Mesenchymal stem cell (in vitro differentiated cells and primary cell): ENCODE data around the gene FAM131A.

Experiments used
- DNase-seq: peaks from one replicate; pipeline ENCODE4 v3.0.0-alpha.2; 2013
- H2AFZ ChIP-seq: one replicate; pipeline ENCODE4 v1.6.1; 2013; ENCODE audit warnings: low read depth, mild to moderate bottlenecking, control low read depth, inconsistent platforms, low read length, moderate library complexity
- H2AK5ac ChIP-seq: 2 replicates; pipeline ENCODE4 v1.6.1; 2013; ENCODE audit warnings: low read length, moderate library complexity, mild to moderate bottlenecking, inconsistent platforms; ENCODE audit not compliant: severe bottlenecking
- H2BK120ac ChIP-seq: one replicate; pipeline ENCODE4 v1.6.1; 2013; ENCODE audit warnings: low read depth, mild to moderate bottlenecking, inconsistent platforms, low read length, moderate library complexity
- H2BK12ac ChIP-seq, 2 experiments: one replicate each; pipeline ENCODE4 v1.6.1; 2013; ENCODE audit warnings: inconsistent platforms in 2 of 2, low read length in 2 of 2, mild to moderate bottlenecking in 2 of 2, moderate library complexity in 2 of 2, control low read depth in 1 of 2
- H2BK15ac ChIP-seq: one replicate; pipeline ENCODE4 v1.6.1; 2013; ENCODE audit warnings: mild to moderate bottlenecking, low read depth, inconsistent platforms; ENCODE audit not compliant: poor library complexity, severe bottlenecking
- H2BK5ac ChIP-seq: 2 replicates; pipeline ENCODE4 v1.6.1; 2013; ENCODE audit warnings: low read depth, mild to moderate bottlenecking, low read length, control low read depth, inconsistent platforms; ENCODE audit not compliant: poor library complexity, severe bottlenecking
- H3K14ac ChIP-seq, 2 experiments: one replicate each; pipeline ENCODE4 v1.6.1; 2013; ENCODE audit warnings: inconsistent platforms in 2 of 2, low read length in 2 of 2, control low read depth in 1 of 2, mild to moderate bottlenecking in 1 of 2, moderate library complexity in 1 of 2
- H3K18ac ChIP-seq, 2 experiments: one replicate each; pipeline ENCODE4 v1.6.1; 2013; ENCODE audit warnings: inconsistent platforms in 2 of 2, low read length in 2 of 2, control low read depth in 1 of 2, low read depth in 1 of 2, mild to moderate bottlenecking in 1 of 2
- H3K23ac ChIP-seq, 2 experiments: one replicate each; pipeline ENCODE4 v1.6.1; 2013; ENCODE audit warnings: inconsistent platforms in 2 of 2, low read length in 2 of 2, mild to moderate bottlenecking in 2 of 2, moderate library complexity in 2 of 2, control low read depth in 1 of 2
- H3K27ac ChIP-seq: 2 replicates; pipeline ENCODE4 v1.5.1; 2013; ENCODE audit warnings: mild to moderate bottlenecking, moderate library complexity, low read length, control low read depth, inconsistent platforms; ENCODE audit not compliant: poor library complexity, severe bottlenecking
- H3K27me3 ChIP-seq, 2 experiments: 2 replicates each; pipeline versions ENCODE4 v1.6.1 to v1.7.0; 2013; ENCODE audit warnings: low read length in 2 of 2, mild to moderate bottlenecking in 2 of 2, moderate library complexity in 2 of 2, control low read depth in 1 of 2, inconsistent platforms in 1 of 2; ENCODE audit not compliant: control insufficient read depth in 1 of 2, insufficient read depth in 1 of 2
- H3K36me3 ChIP-seq, 2 experiments: 2 replicates each; pipeline versions ENCODE4 v1.6.1 to v1.7.0; 2013; ENCODE audit warnings: low read length in 2 of 2, control low read depth in 1 of 2, inconsistent platforms in 1 of 2, low read depth in 1 of 2, mild to moderate bottlenecking in 1 of 2; ENCODE audit not compliant: insufficient read depth in 2 of 2, control insufficient read depth in 1 of 2
- H3K4ac ChIP-seq, 2 experiments: one replicate each; pipeline ENCODE4 v1.6.1; 2013; ENCODE audit warnings: inconsistent platforms in 2 of 2, low read length in 2 of 2, mild to moderate bottlenecking in 2 of 2, moderate library complexity in 2 of 2, control low read depth in 1 of 2, low read depth in 1 of 2
- H3K4me1 ChIP-seq: 2 replicates; pipeline ENCODE4 v1.6.1; 2013; ENCODE audit warnings: low read depth, low read length, control low read depth; ENCODE audit not compliant: control insufficient read depth, insufficient read depth
- H3K4me2 ChIP-seq: 2 replicates; pipeline ENCODE4 v1.6.1; 2013; ENCODE audit warnings: low read length, mild to moderate bottlenecking, inconsistent platforms; ENCODE audit not compliant: poor library complexity, severe bottlenecking
- H3K4me3 ChIP-seq, 2 experiments: 2 replicates each; pipeline versions ENCODE4 v1.5.1 to v1.7.0; 2013; ENCODE audit warnings: low read length in 2 of 2, mild to moderate bottlenecking in 2 of 2, control low read depth in 1 of 2, low read depth in 1 of 2; ENCODE audit not compliant: insufficient read depth in 1 of 2
- H3K79me1 ChIP-seq: replicated peaks from 2 replicates; pipeline ENCODE4 v1.6.1; 2013; ENCODE audit warnings: mild to moderate bottlenecking, control low read depth, low read length, inconsistent platforms; ENCODE audit not compliant: poor library complexity, severe bottlenecking
- H3K9ac ChIP-seq: 2 replicates; pipeline ENCODE4 v1.7.0; 2013; ENCODE audit warnings: mild to moderate bottlenecking, low read length, moderate library complexity
- H3K9me3 ChIP-seq: 2 replicates; pipeline ENCODE4 v1.7.0; 2013; ENCODE audit warnings: mild to moderate bottlenecking, low read length; ENCODE audit not compliant: control insufficient read depth
- H4K8ac ChIP-seq: one replicate; pipeline ENCODE4 v1.6.1; 2013; ENCODE audit warnings: inconsistent platforms, mild to moderate bottlenecking, low read length, moderate library complexity
- H4K91ac ChIP-seq: one replicate; pipeline ENCODE4 v1.6.1; 2013; ENCODE audit warnings: mild to moderate bottlenecking, low read length, inconsistent platforms
- WGBS: methylation state at CpG from one replicate; pipeline ENCODE4 v1.1.7; 2013; ENCODE audit warnings: mixed read lengths; 5-methylcytosine and 5-hydroxymethylcytosine counted together

FAM131A gene

GRCh38 chr3:184291738-184292445, 45.5 kb upstream of the FAM131A start:
- H2BK15ac ChIP-seq, result no peak overlapping the region
- WGBS, result 88% methylated on average over 20 of the region's 21 CpGs

GRCh38 chr3:184295771-184296170, 41.6 kb upstream of the FAM131A start:
- no peak overlapping the region for H3K4me3 ChIP-seq
- no peak overlapping the region for H3K23ac ChIP-seq
- H2AFZ ChIP-seq, result no peak overlapping the region
- no peak overlapping the region for H2BK5ac ChIP-seq
- no peak overlapping the region for H2AK5ac ChIP-seq
- no peaks in the 10 kb centered on the region for H3K79me1 ChIP-seq
- H3K36me3 ChIP-seq, result peaks cover 0 to 8% of the 10 kb centered on the region in 2 experiments
- no peak overlapping the region for H3K27ac ChIP-seq
- no peak overlapping the region for H4K8ac ChIP-seq
- H4K91ac ChIP-seq, result no peak overlapping the region
- no peaks in the 10 kb centered on the region for H3K9me3 ChIP-seq
- 74% methylated on average over 3 of the region's 3 CpGs for WGBS
- H2BK120ac ChIP-seq, result no peak overlapping the region
- no peak overlapping the region for H3K14ac ChIP-seq
- H2BK15ac ChIP-seq, result no peak overlapping the region
- no peak overlapping the region for H3K9ac ChIP-seq
- no peaks in the 10 kb centered on the region for H3K4me1 ChIP-seq
- DNase-seq, result no peak
- no peak overlapping the region for H3K4me2 ChIP-seq
- peaks cover 10 to 12% of the 10 kb centered on the region in 2 experiments for H3K27me3 ChIP-seq
- no peak overlapping the region for H2BK12ac ChIP-seq
- H3K4ac ChIP-seq, result no peak overlapping the region
- H3K18ac ChIP-seq, result no peak overlapping the region

More at GRCh38 chr3:184291738-184292445, 45.5 kb upstream of the FAM131A start:
- Histone ChIP-seq H3K27ac (no peak overlapping the region), H4K8ac (no peak overlapping the region), H2BK12ac (no peak overlapping the region), H3K79me1 (no peaks in the 10 kb centered on the region), H3K18ac (no peak overlapping the region), H3K9ac (no peak overlapping the region), H3K27me3 (peaks cover 15 to 16% of the 10 kb centered on the region in 2 experiments), H3K14ac (no peak overlapping the region), H2BK5ac (no peak overlapping the region), H3K4me1 (no peaks in the 10 kb centered on the region), H3K9me3 (no peaks in the 10 kb centered on the region), H2AK5ac (no peak overlapping the region), H3K36me3 (no peaks in the 10 kb centered on the region), H3K4me2 (no peak overlapping the region), H2BK120ac (no peak overlapping the region), H2AFZ (no peak overlapping the region), H3K4me3 (no peak overlapping the region), H4K91ac (no peak overlapping the region), H3K23ac (no peak overlapping the region), H3K4ac (no peak overlapping the region)
- DNase-seq, result no peak

GRCh38 chr3:184296616-184297015, 40.8 kb upstream of the FAM131A start:
- WGBS, result 91% methylated on average over 6 of the region's 7 CpGs
- peaks cover 2% of the 10 kb centered on the region for H3K4me1 ChIP-seq
- H3K4ac ChIP-seq, result no peak overlapping the region
- no peak overlapping the region for H2AFZ ChIP-seq
- no peaks in the 10 kb centered on the region for H3K9me3 ChIP-seq
- H3K14ac ChIP-seq, result no peak overlapping the region
- H2BK120ac ChIP-seq, result no peak overlapping the region
- no peak overlapping the region for H4K91ac ChIP-seq
- H3K9ac ChIP-seq, result no peak overlapping the region
- H3K18ac ChIP-seq, result no peak overlapping the region
- no peak overlapping the region for H3K27ac ChIP-seq
- no peak overlapping the region for H2AK5ac ChIP-seq
- H3K27me3 ChIP-seq, result peaks cover 8 to 12% of the 10 kb centered on the region in 2 experiments
- H2BK15ac ChIP-seq, result no peak overlapping the region
- H3K4me2 ChIP-seq, result no peak overlapping the region
- peaks cover 4 to 15% of the 10 kb centered on the region in 2 experiments for H3K36me3 ChIP-seq
- no peak overlapping the region for H4K8ac ChIP-seq
- no peak overlapping the region for H2BK12ac ChIP-seq
- DNase-seq, result no peak
- H2BK5ac ChIP-seq, result no peak overlapping the region
- no peak overlapping the region for H3K23ac ChIP-seq
- no peak overlapping the region for H3K4me3 ChIP-seq
- no peaks in the 10 kb centered on the region for H3K79me1 ChIP-seq

GRCh38 chr3:184298759-184299487, 38.5 kb upstream of the FAM131A start, which contains the start of gene PSMD2:
Gene PSMD2 (plus strand): TSS chr3:184299241. CDS start chr3:184299267, 26 bp downstream.
- Histone ChIP-seq H4K8ac (peak within 1 kb of the TSS; percentile 86), H2BK15ac (peak within 1 kb of the TSS; percentile 73), H3K4me3 (peak within 1 kb of the TSS; percentile 91 to 96), H3K18ac (peak within 1 kb of the TSS; percentile 82 to 83), H4K91ac (peak within 1 kb of the TSS; percentile 76), H3K23ac (peak within 1 kb of the TSS in 1 of 2 experiments; percentile 47), H3K9me3 (no peaks in the 10 kb centered on the region), H3K4ac (peak within 1 kb of the TSS; percentile 2 to 87), H2AFZ (peak within 1 kb of the TSS; percentile 76), H2BK5ac (peak within 1 kb of the TSS; percentile 39), H2AK5ac (peak within 1 kb of the TSS; percentile 26), H3K27ac (peak within 1 kb of the TSS; percentile 75), H3K36me3 (peaks cover 25 to 38% of the 10 kb centered on the region in 2 experiments), H3K4me2 (peak within 1 kb of the TSS; percentile 76), H3K9ac (peak within 1 kb of the TSS; percentile 97), H2BK120ac (no peak within 1 kb of the TSS), H3K4me1 (peaks cover 3% of the 10 kb centered on the region), H3K27me3 (peaks cover 0 to 3% of the 10 kb centered on the region in 2 experiments), H3K79me1 (peaks cover 3% of the 10 kb centered on the region), H3K14ac (peak within 1 kb of the TSS in 1 of 2 experiments; percentile 82), H2BK12ac (peak within 1 kb of the TSS in 1 of 2 experiments; percentile 15)
- DNase-seq, result peak; percentile 96
- under 1% methylated on average over 60 of the region's 78 CpGs for WGBS
